Skeletal muscle cell (primary cell): Measurements from ENCODE around the gene TTC28.

ENCODE experiments used
- DNase-seq: peaks from one replicate; pipeline ENCODE4 v3.0.0-alpha.2; 2010; ENCODE audit warnings: low read depth
- H3K4me3 ChIP-seq: 2 replicates; pipeline ENCODE4 v1.5.1; 2011; ENCODE audit warnings: low read depth, mild to moderate bottlenecking, control low read depth, low read length, moderate library complexity

TTC28 gene

GRCh38 chr22:27996981-27997380 lies 682.7 kb downstream of the TTC28 start:
- H3K4me3 ChIP-seq: no peak overlapping the region
- DNase-seq: no peak

GRCh38 chr22:27996529-27996925 lies 683.1 kb downstream of the TTC28 start:
- DNase-seq: no peak
- H3K4me3 ChIP-seq: no peak overlapping the region

- no peak for DNase-seq
- no peak overlapping the region for H3K4me3 ChIP-seq
Measured at GRCh38 chr22:27995801-27996528, 683.7 kb downstream of the TTC28 start.

GRCh38 chr22:27994481-27995331 lies 684.9 kb downstream of the TTC28 start:
- no peak overlapping the region for H3K4me3 ChIP-seq

GRCh38 chr22:27993774-27994350 lies 685.8 kb downstream of the TTC28 start:
- no peak for DNase-seq
- H3K4me3 ChIP-seq: no peak overlapping the region

More at GRCh38 chr22:27994481-27995331, 684.9 kb downstream of the TTC28 start:
- DNase-seq: no peak

GRCh38 chr22:27993201-27993635 lies 686.4 kb downstream of the TTC28 start:
- H3K4me3 ChIP-seq: no peak overlapping the region
- no peak for DNase-seq

GRCh38 chr22:27992294-27993165 lies 687.1 kb downstream of the TTC28 start:
- DNase-seq: no peak
- H3K4me3 ChIP-seq: no peak overlapping the region

- no peak overlapping the region for H3K4me3 ChIP-seq
- no peak for DNase-seq
Measured at GRCh38 chr22:27991586-27992293, 687.9 kb downstream of the TTC28 start.

- DNase-seq: no peak
Measured at GRCh38 chr22:27990879-27991278, 688.8 kb downstream of the TTC28 start.

GRCh38 chr22:27990451-27990840 lies 689.2 kb downstream of the TTC28 start:
- H3K4me3 ChIP-seq: no peak overlapping the region
- DNase-seq: no peak

More at GRCh38 chr22:27990879-27991278, 688.8 kb downstream of the TTC28 start:
- no peak overlapping the region for H3K4me3 ChIP-seq

- H3K4me3 ChIP-seq: no peak overlapping the region
- DNase-seq: no peak
Measured at GRCh38 chr22:27989758-27990450, 689.7 kb downstream of the TTC28 start.

GRCh38 chr22:27988704-27989103 lies 690.9 kb downstream of the TTC28 start:
- no peak for DNase-seq
- no peak overlapping the region for H3K4me3 ChIP-seq

GRCh38 chr22:27987557-27987956 lies 692.1 kb downstream of the TTC28 start:
- H3K4me3 ChIP-seq: no peak overlapping the region
- peak; percentile 89 for DNase-seq

- no peak overlapping the region for H3K4me3 ChIP-seq
- DNase-seq: no peak
Measured at GRCh38 chr22:27986937-27987336, 692.7 kb downstream of the TTC28 start.

GRCh38 chr22:27986459-27986858 lies 693.2 kb downstream of the TTC28 start:
- DNase-seq: peak; percentile 31
- no peak overlapping the region for H3K4me3 ChIP-seq

GRCh38 chr22:27985323-27986275 lies 694.0 kb downstream of the TTC28 start:
- H3K4me3 ChIP-seq: no peak overlapping the region
- DNase-seq: no peak

- H3K4me3 ChIP-seq: no peak overlapping the region
- no peak for DNase-seq
Measured at GRCh38 chr22:27984723-27985122, 694.9 kb downstream of the TTC28 start.
